ENCODE data around the gene ACOX2.

- TF ChIP-seq CTCF (conservative IDR thresholded peaks at IDR 0.05; ENCODE audit: low read depth, low read length) (no peak), EZH2 (IDR thresholded peaks at IDR 0.05; ENCODE audit: borderline replicate concordance, low read depth, low read length, poor library complexity, severe bottlenecking) (no peak)
These were observed 10.5 kb downstream of the ACOX2 start for GRCh38 chr3:58526515-58526957.

Data from A673 (cell line).